Central memory CD4-positive, alpha-beta T cell (primary cell): ENCODE results near the gene WSB2.
A peak's percentile ranks its signal among the peaks of the same experiment; 100 is the strongest.

ENCODE experiments used
- DNase-seq: peaks from one replicate; pipeline ENCODE4 v3.0.0; 2022

Gene WSB2

GRCh38 chr12:118061873-118062843 lies 1.2 kb upstream of the WSB2 start:
- no peak for DNase-seq

GRCh38 chr12:118060301-118061010 lies 523 bp downstream of the WSB2 start:
- peak; percentile 25 for DNase-seq

GRCh38 chr12:118059341-118060191 lies 1.4 kb downstream of the WSB2 start:
- DNase-seq: no peak

- DNase-seq: no peak
These were observed 2.1 kb downstream of the WSB2 start for GRCh38 chr12:118058881-118059280.

- DNase-seq: no peak
These were observed 2.8 kb downstream of the WSB2 start for GRCh38 chr12:118058227-118058626.

- DNase-seq: no peak
These were observed 4.9 kb downstream of the WSB2 start for GRCh38 chr12:118055865-118056773.

- peak; percentile 65 for DNase-seq
These were observed 5.8 kb downstream of the WSB2 start for GRCh38 chr12:118055144-118055557.

- DNase-seq: peak; percentile 35
These were observed 7.7 kb downstream of the WSB2 start for GRCh38 chr12:118053071-118053985.

- DNase-seq: no peak
These were observed 8.5 kb downstream of the WSB2 start for GRCh38 chr12:118052324-118053070.

- DNase-seq: no peak
These were observed 9.7 kb downstream of the WSB2 start for GRCh38 chr12:118050972-118051910.

GRCh38 chr12:118046430-118046829 lies 14.5 kb downstream of the WSB2 start:
- DNase-seq: no peak

GRCh38 chr12:118044577-118044976 lies 16.4 kb downstream of the WSB2 start:
- no peak for DNase-seq

- no peak for DNase-seq
These were observed 16.9 kb downstream of the WSB2 start for GRCh38 chr12:118044075-118044474.

- no peak for DNase-seq
These were observed 18.9 kb downstream of the WSB2 start for GRCh38 chr12:118042091-118042490.

GRCh38 chr12:118038137-118038536 lies 22.8 kb downstream of the WSB2 start:
- DNase-seq: no peak

- DNase-seq: no peak
These were observed 24.1 kb downstream of the WSB2 start for GRCh38 chr12:118036672-118037411.

GRCh38 chr12:118035190-118036041 lies 25.6 kb downstream of the WSB2 start:
- no peak for DNase-seq
